Measurements from ENCODE around the gene THAP8. TPM values are rescaled to one million over a fixed set of nuclear protein-coding genes. Genes with fewer than 3 reads are reported as not detected.

Gene THAP8
- total RNA-seq, 2 donors from 2014 or later = 6.4 to 6.6 TPM

- H3K36me3 ChIP-seq = peaks cover 26% of the 10 kb centered on the region
- no peaks in the 10 kb centered on the region for H3K27me3 ChIP-seq (replicated peaks; ENCODE audit: insufficient read depth)
- DNase-seq (ENCODE audit: low spot score) = no peak
- TF ChIP-seq CTCF (IDR thresholded peaks at IDR 0.05) = no peak
- no peak overlapping the region for H3K4me3 ChIP-seq
- peaks cover 5% of the 10 kb centered on the region in 2 donors for H3K4me1 ChIP-seq (ENCODE audit: control insufficient read depth in 1 of 2, low read depth in 2 of 2)
- H3K9me3 ChIP-seq = no peaks in the 10 kb centered on the region
- no peak for ATAC-seq (ENCODE audit: insufficient number of reproducible peaks, low FRiP score, low read depth)
- H3K27ac ChIP-seq = no peak overlapping the region
These were observed 26.4 kb downstream of the THAP8 start for GRCh38 chr19:36027696-36028095.

- Histone ChIP-seq H3K4me1 (ENCODE audit: control insufficient read depth in 1 of 2, low read depth in 2 of 2) (no peaks in the 10 kb centered on the region), H3K36me3 (peaks cover 30% of the 10 kb centered on the region), H3K9me3 (no peaks in the 10 kb centered on the region), H3K27ac (no peak overlapping the region), H3K27me3 (replicated peaks; ENCODE audit: insufficient read depth) (no peaks in the 10 kb centered on the region), H3K4me3 (no peak overlapping the region)
- ATAC-seq (ENCODE audit: insufficient number of reproducible peaks, low FRiP score, low read depth) (no peak), DNase-seq (ENCODE audit: low spot score) (no peak)
- no peak for TF ChIP-seq CTCF (IDR thresholded peaks at IDR 0.05)
These were observed 27.8 kb downstream of the THAP8 start for GRCh38 chr19:36026091-36026876.

GRCh38 chr19:36025541-36025940, 28.5 kb downstream of the THAP8 start:
- Histone ChIP-seq H3K4me1 (ENCODE audit: control insufficient read depth in 1 of 2, low read depth in 2 of 2) (no peaks in the 10 kb centered on the region), H3K27ac (no peak overlapping the region), H3K9me3 (no peaks in the 10 kb centered on the region), H3K4me3 (no peak overlapping the region), H3K36me3 (peaks cover 30% of the 10 kb centered on the region), H3K27me3 (replicated peaks; ENCODE audit: insufficient read depth) (no peaks in the 10 kb centered on the region)
- no peak for DNase-seq (ENCODE audit: low spot score)
- TF ChIP-seq CTCF (IDR thresholded peaks at IDR 0.05) = no peak
- no peak for ATAC-seq (ENCODE audit: insufficient number of reproducible peaks, low FRiP score, low read depth)

GRCh38 chr19:36023432-36023831, 30.7 kb downstream of the THAP8 start:
- H3K4me1 ChIP-seq (ENCODE audit: control insufficient read depth in 1 of 2, low read depth in 2 of 2) = no peaks in the 10 kb centered on the region
- H3K36me3 ChIP-seq = peaks cover 30% of the 10 kb centered on the region
- H3K27me3 ChIP-seq (replicated peaks; ENCODE audit: insufficient read depth) = no peaks in the 10 kb centered on the region
- TF ChIP-seq CTCF (IDR thresholded peaks at IDR 0.05) = no peak
- H3K9me3 ChIP-seq = no peaks in the 10 kb centered on the region
- no peak overlapping the region for H3K4me3 ChIP-seq
- H3K27ac ChIP-seq = no peak overlapping the region
- no peak for ATAC-seq (ENCODE audit: insufficient number of reproducible peaks, low FRiP score, low read depth)
- DNase-seq (ENCODE audit: low spot score) = no peak

- Histone ChIP-seq H3K27me3 (replicated peaks; ENCODE audit: insufficient read depth) (no peaks in the 10 kb centered on the region), H3K4me3 (no peak overlapping the region), H3K36me3 (peaks cover 15% of the 10 kb centered on the region), H3K9me3 (no peaks in the 10 kb centered on the region), H3K27ac (no peak overlapping the region), H3K4me1 (ENCODE audit: control insufficient read depth in 1 of 2, low read depth in 2 of 2) (peaks cover 4 to 6% of the 10 kb centered on the region in 2 donors)
- no peak for ATAC-seq (ENCODE audit: insufficient number of reproducible peaks, low FRiP score, low read depth)
- no peak for DNase-seq (ENCODE audit: low spot score)
- no peak for TF ChIP-seq CTCF (IDR thresholded peaks at IDR 0.05)
These were observed 34.9 kb downstream of the THAP8 start for GRCh38 chr19:36019061-36019670.

All from thoracic aorta (tissue), 2 donors.